Suprapubic skin (tissue), 4 donors: ENCODE data around the gene C1D. TPM values are rescaled to one million over a fixed set of nuclear protein-coding genes. Genes with fewer than 3 reads are reported as not detected.

Source experiments
- DNase-seq, 2 donors: peaks; one replicate each; pipeline ENCODE4 v3.0.0-alpha.2; 2019; ENCODE audit warnings: low spot score in 2 of 2
- H3K27ac ChIP-seq: fragments of 200-600 bp; sonication (generic); one replicate; pipeline ENCODE4 v1.5.1; 2019
- H3K27me3 ChIP-seq: fragments of 200-600 bp; sonication (generic); one replicate; pipeline ENCODE4 v1.5.1; 2019
- H3K36me3 ChIP-seq: fragments of 200-600 bp; sonication (generic); one replicate; pipeline ENCODE4 v1.5.1; 2019
- H3K4me1 ChIP-seq: fragments of 200-600 bp; sonication (generic); one replicate; pipeline ENCODE4 v1.5.1; 2019
- H3K4me3 ChIP-seq: fragments of 200-600 bp; sonication (generic); one replicate; pipeline ENCODE4 v1.5.1; 2019; ENCODE audit warnings: mild to moderate bottlenecking
- H3K9me3 ChIP-seq: fragments of 200-600 bp; sonication (generic); one replicate; pipeline ENCODE4 v1.5.1; 2019
- EP300 ChIP-seq: sonication (generic); formaldehyde crosslinking; IDR thresholded peaks from one replicate; pipeline ENCODE4 v1.6.1; 2017; ENCODE audit warnings: antibody characterized with exemption
- POLR2A ChIP-seq, 2 donors: fragments of 450-650 bp; IDR thresholded peaks; one replicate each; pipeline ENCODE4 v1.6.1; 2017; ENCODE audit warnings: antibody characterized with exemption in 2 of 2, mild to moderate bottlenecking in 2 of 2, moderate library complexity in 2 of 2
- POLR2AphosphoS5 ChIP-seq, 3 donors: sonication (generic); formaldehyde crosslinking; IDR thresholded peaks; one replicate each; pipeline ENCODE4 v1.6.1; 2017; ENCODE audit warnings: antibody characterized with exemption in 3 of 3
- WGBS: methylation state at CpG from one replicate; pipeline ENCODE4 v1.1.5; 2018; 5-methylcytosine and 5-hydroxymethylcytosine counted together
- total RNA-seq, 4 donors: library from RNA; depleted of rRNA; stranded (reverse); fragments of >200 nt; gene quantifications; one replicate each; pipeline ENCODE4 v1.1.0, GENCODE V29; 2016
- TF ChIP-seq, protein P1 (sequence below), 2 donors: fragments of 200-600 bp in 1 of 2; fragments of 450-650 bp in 1 of 2; sonication (generic) in 1 of 2; IDR thresholded peaks; one replicate each; pipeline ENCODE4 v1.5.1; 2016 to 2019; ENCODE audit warnings: antibody characterized with exemption in 2 of 2, mild to moderate bottlenecking in 1 of 2, moderate library complexity in 1 of 2

C1D gene
- total RNA-seq, 4 donors from 2014 or later = 19.8 to 28.4 (median 26.4) TPM

DNA sequence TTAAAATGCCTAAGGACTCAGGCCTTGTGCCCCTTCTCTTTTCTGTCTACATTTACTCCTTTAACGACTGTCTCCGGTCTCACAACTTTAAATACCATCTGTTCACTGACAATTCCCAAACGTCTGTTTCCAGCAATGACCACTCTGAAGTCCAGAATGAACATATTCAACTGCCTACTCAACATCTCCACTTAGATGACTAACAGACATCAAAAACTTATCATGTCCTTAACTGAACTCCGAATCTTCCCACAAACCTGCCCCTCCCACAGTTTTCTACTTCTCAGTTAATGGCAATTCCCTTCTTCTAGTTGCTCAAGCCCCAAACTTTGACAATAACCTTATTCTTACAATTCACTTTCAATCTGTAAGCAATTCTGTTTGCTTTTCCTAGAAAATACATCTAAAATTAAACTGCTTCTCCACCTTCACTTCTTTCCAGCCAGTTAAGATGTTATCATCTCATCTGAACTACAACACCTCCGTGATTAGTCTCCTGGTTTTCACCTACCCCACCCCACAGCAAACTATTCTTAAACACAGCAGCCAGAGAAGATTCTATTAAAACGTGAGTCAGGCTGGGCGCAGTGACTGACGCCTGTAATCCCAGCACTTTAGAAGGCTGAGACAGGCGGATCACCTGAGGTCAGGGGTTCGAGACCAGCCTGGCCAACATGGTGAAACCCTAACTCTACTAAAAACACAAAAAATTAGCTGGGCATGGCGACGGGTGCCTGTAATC, 2.8 kb downstream of the C1D start:
- Histone ChIP-seq H3K27me3 (no peaks in the 10 kb centered on the region), H3K4me1 (peaks cover 37% of the 10 kb centered on the region), H3K27ac (no peak overlapping the region), H3K36me3 (no peaks in the 10 kb centered on the region), H3K9me3 (no peaks in the 10 kb centered on the region), H3K4me3 (no peak overlapping the region)
- no peak for DNase-seq
- 64% methylated on average over 12 of the region's 12 CpGs for WGBS
- no peak for TF ChIP-seq EP300
- TF ChIP-seq POLR2AphosphoS5 (IDR thresholded peaks at IDR 0.05) = no peak
- TF ChIP-seq POLR2A (IDR thresholded peaks at IDR 0.05) = no peak
- TF ChIP-seq, protein P1, sequence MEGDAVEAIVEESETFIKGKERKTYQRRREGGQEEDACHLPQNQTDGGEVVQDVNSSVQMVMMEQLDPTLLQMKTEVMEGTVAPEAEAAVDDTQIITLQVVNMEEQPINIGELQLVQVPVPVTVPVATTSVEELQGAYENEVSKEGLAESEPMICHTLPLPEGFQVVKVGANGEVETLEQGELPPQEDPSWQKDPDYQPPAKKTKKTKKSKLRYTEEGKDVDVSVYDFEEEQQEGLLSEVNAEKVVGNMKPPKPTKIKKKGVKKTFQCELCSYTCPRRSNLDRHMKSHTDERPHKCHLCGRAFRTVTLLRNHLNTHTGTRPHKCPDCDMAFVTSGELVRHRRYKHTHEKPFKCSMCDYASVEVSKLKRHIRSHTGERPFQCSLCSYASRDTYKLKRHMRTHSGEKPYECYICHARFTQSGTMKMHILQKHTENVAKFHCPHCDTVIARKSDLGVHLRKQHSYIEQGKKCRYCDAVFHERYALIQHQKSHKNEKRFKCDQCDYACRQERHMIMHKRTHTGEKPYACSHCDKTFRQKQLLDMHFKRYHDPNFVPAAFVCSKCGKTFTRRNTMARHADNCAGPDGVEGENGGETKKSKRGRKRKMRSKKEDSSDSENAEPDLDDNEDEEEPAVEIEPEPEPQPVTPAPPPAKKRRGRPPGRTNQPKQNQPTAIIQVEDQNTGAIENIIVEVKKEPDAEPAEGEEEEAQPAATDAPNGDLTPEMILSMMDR (IDR thresholded peaks at IDR 0.05) = no peak

DNA sequence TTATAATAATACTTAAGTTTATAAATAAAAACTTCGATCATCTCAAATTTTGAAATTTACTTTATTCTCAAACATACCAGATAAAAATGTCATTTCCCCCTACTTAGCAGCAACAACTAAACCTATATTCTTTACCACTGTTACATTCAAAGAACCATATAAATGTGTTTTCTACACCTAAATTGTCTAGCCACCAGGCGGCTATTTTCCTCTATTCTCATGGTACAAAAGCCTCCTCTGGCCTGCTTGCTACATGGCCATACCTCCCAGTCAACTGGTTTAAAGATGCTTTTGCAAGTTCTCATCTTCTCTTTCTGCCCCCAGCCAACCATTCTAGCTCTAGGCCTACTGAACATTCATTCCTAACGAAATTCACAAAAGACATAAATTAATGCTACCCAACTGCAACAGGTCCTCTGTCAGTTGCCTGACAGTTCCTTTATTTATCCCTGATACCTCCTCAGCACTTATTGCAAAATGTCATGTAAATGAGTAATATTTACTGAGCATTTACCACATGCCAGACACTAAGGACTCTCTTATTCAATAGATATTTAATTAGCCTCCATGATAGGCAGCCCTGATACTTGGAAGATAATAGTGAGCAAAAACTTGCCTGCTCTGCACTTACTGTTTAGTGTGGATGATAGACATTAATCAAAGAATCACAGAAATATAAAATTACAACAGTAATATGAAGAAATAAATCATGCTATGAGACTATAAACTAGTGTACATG, 5.0 kb downstream of the C1D start:
- DNase-seq = no peak
- Histone ChIP-seq H3K9me3 (no peaks in the 10 kb centered on the region), H3K4me1 (peaks cover 35% of the 10 kb centered on the region), H3K27ac (no peak overlapping the region), H3K36me3 (no peaks in the 10 kb centered on the region), H3K4me3 (no peak overlapping the region), H3K27me3 (no peaks in the 10 kb centered on the region)
- TF ChIP-seq POLR2A (IDR thresholded peaks at IDR 0.05) = no peak
- 85% methylated on average over 3 of the region's 3 CpGs for WGBS

DNA sequence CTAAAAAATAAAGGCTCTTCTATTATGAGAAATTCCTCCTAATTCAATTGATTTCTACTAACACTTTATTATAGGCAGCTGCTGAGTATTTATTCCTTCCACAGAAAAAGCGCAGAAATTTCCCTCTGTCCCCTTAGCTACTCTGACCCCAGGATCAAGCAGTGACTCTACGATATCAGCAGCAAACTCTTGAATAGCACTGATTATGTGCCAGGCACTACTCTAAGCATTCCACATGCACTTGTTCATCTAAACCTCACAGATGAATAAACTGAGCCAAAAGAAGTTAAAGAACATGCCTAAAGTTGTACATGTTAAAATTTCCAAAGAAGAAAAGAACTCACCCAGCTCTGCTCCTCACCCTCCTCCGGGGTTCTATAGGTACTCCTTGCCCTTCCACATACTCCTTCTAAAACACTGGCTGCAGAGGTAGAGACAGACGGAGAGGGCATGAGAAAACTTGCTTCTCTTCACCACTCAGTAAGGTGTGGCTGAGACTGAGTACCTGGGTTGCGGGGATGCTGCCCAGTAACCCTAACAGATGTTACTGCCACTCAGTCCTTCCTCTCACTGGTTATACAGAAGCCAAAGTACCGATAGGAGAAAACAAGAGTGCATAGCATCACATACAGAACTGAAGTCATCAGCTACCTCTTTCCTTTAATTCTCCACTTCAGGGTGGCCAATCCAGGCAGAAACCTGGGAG, 9.9 kb downstream of the C1D start:
- Histone ChIP-seq H3K4me1 (peaks cover 7% of the 10 kb centered on the region), H3K27ac (no peak overlapping the region), H3K36me3 (no peaks in the 10 kb centered on the region), H3K4me3 (no peak overlapping the region), H3K9me3 (no peaks in the 10 kb centered on the region), H3K27me3 (no peaks in the 10 kb centered on the region)
- no peak for DNase-seq
- WGBS = 71% methylated on average over 6 of the region's 6 CpGs
- TF ChIP-seq EP300 (no peak), POLR2A (IDR thresholded peaks at IDR 0.05) (no peak), POLR2AphosphoS5 (IDR thresholded peaks at IDR 0.05) (no peak)
- TF ChIP-seq, protein P1 (IDR thresholded peaks at IDR 0.05) = no peak

DNA sequence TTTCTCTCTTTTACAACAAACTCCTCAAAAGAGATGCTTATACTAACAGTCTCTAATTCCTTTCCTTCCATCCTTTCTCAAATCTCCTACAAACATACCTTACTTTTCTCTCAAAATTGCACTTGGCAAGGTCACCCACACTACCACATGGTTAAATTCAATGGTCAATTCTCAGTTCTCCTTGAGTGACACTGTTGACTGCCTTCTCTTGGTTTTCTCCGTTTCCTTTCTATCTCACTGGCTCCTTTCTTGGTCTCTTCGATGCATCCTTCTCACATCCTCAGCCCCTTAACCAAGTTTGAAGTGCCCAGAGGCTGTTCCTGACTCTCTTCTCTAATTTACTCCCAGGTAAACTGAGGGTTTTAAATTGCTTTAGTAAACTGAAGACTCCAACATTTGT, 12.5 kb downstream of the C1D start:
- 92% methylated on average over 2 of the region's 2 CpGs for WGBS
- TF ChIP-seq POLR2AphosphoS5 (IDR thresholded peaks at IDR 0.05) (no peak), EP300 (no peak), POLR2A (IDR thresholded peaks at IDR 0.05) (no peak)
- TF ChIP-seq, protein P1 (IDR thresholded peaks at IDR 0.05) = no peak

DNA sequence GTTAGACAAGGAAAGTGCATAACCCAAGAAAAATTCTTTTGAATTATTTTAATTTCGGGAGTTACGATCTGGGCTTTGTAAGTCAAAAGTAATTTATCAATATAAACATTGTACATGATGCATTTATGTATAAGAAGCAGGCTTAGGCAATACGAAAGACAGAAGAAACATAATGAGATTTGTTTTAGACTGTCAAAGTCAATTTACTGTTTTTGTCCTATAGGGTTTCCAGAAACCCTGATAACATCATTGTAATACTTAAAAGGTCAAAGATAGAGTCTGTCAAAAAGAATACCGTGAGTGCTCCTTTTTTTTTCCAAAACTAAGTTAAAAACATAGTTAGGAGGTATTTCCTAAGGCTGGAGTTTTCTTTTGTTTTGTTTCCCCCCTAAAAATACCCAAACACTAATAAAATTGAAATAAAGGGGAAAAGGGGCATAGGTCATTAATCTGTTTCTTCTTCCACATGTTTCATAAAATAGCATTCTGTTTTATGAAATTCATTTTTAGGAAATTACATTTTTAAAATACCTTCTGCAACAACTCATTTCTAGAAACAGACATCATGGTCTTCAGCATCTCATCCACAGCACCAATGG, 16.1 kb downstream of the C1D start:
- Histone ChIP-seq H3K9me3 (no peaks in the 10 kb centered on the region), H3K4me3 (no peak overlapping the region), H3K27me3 (no peaks in the 10 kb centered on the region), H3K4me1 (no peaks in the 10 kb centered on the region), H3K36me3 (peaks cover 10% of the 10 kb centered on the region), H3K27ac (no peak overlapping the region)
- no peak for TF ChIP-seq EP300
- TF ChIP-seq POLR2A (IDR thresholded peaks at IDR 0.05) = no peak
- TF ChIP-seq POLR2AphosphoS5 (IDR thresholded peaks at IDR 0.05) = no peak
- TF ChIP-seq, protein P1 (IDR thresholded peaks at IDR 0.05) = no peak
- DNase-seq = no peak
- WGBS = 68% methylated on average over 4 of the region's 4 CpGs

More for the DNA sequence above, 12.5 kb downstream of the C1D start:
- Histone ChIP-seq H3K27ac (no peak overlapping the region), H3K9me3 (no peaks in the 10 kb centered on the region), H3K36me3 (peaks cover 4% of the 10 kb centered on the region), H3K4me1 (peaks cover 7% of the 10 kb centered on the region), H3K4me3 (no peak overlapping the region), H3K27me3 (no peaks in the 10 kb centered on the region)
- DNase-seq = no peak
